Measurements from ENCODE around the gene KLHL2.
"Not testable (repeated sequence)": the region's sequence is repeated elsewhere in the genome, so short reads cannot be mapped to it uniquely, and the experiment has no call there.

DNA sequence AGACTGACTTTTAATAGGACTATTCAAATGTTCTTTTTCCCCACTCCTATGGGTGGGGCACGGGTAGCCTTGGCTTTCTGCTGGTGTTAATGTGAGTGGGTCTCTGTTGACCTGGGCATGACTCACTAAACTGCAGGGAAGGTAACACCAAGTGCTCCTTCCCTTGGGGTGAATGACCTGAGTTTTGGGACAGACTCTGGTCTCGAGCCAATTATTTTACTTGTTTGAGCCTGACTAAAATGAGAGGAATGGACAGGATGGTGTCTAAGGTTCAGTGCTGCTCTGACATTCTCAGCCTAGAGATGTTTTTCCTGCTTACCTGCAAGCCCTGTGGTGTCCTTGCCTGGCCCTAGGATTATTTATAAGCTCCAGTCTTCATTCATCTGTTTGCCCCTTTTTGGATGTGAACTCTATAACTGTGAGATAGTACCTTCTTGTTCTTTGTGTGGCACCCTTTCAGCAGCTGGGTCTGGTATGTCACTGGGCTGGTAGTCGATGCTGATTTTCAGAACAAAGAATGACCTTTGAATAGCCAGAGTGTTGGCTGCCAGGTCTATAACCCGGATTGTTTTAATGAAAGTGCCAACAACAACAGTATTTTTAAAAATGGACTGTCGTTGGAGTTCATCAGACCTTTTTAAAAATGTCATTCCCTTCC is 14.8 kb downstream of the KLHL2 start:
- not testable (repeated sequence) for TF ChIP-seq ZNF70, ESRRG, ISL1 (CRISPR knock-in tag; IDR thresholded peaks at IDR 0.05)
- TF ChIP-seq, protein P1, sequence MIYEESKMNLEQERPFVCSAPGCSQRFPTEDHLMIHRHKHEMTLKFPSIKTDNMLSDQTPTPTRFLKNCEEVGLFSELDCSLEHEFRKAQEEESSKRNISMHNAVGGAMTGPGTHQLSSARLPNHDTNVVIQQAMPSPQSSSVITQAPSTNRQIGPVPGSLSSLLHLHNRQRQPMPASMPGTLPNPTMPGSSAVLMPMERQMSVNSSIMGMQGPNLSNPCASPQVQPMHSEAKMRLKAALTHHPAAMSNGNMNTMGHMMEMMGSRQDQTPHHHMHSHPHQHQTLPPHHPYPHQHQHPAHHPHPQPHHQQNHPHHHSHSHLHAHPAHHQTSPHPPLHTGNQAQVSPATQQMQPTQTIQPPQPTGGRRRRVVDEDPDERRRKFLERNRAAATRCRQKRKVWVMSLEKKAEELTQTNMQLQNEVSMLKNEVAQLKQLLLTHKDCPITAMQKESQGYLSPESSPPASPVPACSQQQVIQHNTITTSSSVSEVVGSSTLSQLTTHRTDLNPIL (CRISPR knock-in tag; IDR thresholded peaks at IDR 0.05; ENCODE audit: low read depth), result not testable (repeated sequence)
- TF ChIP-seq, protein P2, sequence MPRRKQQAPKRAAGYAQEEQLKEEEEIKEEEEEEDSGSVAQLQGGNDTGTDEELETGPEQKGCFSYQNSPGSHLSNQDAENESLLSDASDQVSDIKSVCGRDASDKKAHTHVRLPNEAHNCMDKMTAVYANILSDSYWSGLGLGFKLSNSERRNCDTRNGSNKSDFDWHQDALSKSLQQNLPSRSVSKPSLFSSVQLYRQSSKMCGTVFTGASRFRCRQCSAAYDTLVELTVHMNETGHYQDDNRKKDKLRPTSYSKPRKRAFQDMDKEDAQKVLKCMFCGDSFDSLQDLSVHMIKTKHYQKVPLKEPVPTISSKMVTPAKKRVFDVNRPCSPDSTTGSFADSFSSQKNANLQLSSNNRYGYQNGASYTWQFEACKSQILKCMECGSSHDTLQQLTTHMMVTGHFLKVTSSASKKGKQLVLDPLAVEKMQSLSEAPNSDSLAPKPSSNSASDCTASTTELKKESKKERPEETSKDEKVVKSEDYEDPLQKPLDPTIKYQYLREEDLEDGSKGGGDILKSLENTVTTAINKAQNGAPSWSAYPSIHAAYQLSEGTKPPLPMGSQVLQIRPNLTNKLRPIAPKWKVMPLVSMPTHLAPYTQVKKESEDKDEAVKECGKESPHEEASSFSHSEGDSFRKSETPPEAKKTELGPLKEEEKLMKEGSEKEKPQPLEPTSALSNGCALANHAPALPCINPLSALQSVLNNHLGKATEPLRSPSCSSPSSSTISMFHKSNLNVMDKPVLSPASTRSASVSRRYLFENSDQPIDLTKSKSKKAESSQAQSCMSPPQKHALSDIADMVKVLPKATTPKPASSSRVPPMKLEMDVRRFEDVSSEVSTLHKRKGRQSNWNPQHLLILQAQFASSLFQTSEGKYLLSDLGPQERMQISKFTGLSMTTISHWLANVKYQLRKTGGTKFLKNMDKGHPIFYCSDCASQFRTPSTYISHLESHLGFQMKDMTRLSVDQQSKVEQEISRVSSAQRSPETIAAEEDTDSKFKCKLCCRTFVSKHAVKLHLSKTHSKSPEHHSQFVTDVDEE (CRISPR knock-in tag; IDR thresholded peaks at IDR 0.05), result not testable (repeated sequence)
- TF ChIP-seq, protein P3, sequence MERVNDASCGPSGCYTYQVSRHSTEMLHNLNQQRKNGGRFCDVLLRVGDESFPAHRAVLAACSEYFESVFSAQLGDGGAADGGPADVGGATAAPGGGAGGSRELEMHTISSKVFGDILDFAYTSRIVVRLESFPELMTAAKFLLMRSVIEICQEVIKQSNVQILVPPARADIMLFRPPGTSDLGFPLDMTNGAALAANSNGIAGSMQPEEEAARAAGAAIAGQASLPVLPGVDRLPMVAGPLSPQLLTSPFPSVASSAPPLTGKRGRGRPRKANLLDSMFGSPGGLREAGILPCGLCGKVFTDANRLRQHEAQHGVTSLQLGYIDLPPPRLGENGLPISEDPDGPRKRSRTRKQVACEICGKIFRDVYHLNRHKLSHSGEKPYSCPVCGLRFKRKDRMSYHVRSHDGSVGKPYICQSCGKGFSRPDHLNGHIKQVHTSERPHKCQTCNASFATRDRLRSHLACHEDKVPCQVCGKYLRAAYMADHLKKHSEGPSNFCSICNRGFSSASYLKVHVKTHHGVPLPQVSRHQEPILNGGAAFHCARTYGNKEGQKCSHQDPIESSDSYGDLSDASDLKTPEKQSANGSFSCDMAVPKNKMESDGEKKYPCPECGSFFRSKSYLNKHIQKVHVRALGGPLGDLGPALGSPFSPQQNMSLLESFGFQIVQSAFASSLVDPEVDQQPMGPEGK (CRISPR knock-in tag; IDR thresholded peaks at IDR 0.05; ENCODE audit: borderline replicate concordance), result not testable (repeated sequence)
- TF ChIP-seq, protein P4, sequence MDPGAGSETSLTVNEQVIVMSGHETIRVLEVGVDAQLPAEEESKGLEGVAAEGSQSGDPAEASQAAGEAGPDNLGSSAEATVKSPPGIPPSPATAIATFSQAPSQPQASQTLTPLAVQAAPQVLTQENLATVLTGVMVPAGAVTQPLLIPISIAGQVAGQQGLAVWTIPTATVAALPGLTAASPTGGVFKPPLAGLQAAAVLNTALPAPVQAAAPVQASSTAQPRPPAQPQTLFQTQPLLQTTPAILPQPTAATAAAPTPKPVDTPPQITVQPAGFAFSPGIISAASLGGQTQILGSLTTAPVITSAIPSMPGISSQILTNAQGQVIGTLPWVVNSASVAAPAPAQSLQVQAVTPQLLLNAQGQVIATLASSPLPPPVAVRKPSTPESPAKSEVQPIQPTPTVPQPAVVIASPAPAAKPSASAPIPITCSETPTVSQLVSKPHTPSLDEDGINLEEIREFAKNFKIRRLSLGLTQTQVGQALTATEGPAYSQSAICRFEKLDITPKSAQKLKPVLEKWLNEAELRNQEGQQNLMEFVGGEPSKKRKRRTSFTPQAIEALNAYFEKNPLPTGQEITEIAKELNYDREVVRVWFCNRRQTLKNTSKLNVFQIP (CRISPR knock-in tag; IDR thresholded peaks at IDR 0.05; ENCODE audit: borderline replicate concordance, low read depth), result not testable (repeated sequence)
